ENCODE data around the gene RORB. TPM values are rescaled to one million over a fixed set of nuclear protein-coding genes. Genes with fewer than 3 reads are reported as not detected.

Gene RORB
- total RNA-seq, 2 experiments from 2014 or later, result not detected

DNA sequence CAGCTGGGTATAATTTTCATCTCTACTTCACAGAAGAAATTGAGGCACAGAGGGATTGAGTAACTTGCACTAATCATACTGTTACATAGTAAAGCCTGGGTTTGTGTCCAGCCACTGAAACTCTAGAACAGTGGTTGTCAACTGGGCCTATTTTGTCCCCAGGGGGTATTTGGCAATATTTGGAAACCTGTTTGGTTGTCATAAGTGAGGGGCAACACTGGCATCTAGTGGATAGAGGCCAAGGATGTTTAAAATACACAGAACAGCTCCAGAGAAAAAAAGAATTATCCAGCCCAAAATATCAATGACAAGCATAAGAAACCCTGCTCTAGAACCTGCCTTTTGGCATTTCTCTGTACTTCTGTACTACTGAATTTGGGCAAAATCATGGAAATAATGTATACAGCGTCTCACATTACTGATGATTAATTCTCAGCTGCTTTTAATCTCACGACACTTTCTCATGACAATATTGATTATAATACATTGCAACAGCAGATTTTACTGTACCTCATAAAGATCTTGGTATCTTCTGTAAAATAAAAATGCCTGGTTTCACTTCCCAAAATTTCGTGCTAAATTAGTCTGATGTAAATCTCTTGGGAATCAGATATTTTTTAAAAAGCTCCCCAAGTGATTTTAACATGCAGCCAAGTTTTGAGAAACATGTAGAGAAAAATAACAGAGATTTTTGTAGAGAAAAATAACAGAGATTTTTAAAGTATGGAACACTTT, 112.7 kb downstream of the RORB start:
- no peak for ATAC-seq (ENCODE audit: poor library complexity)
- H3K4me1 Mint-ChIP-seq (ENCODE audit: low read depth), result no peaks in the 10 kb centered on the region
- no peak overlapping the region for H3K27ac Mint-ChIP-seq
- Histone ChIP-seq H3K36me3 (ENCODE audit: insufficient read depth, low read length) (no peaks in the 10 kb centered on the region), H3K4me1 (ENCODE audit: insufficient read depth, low read length) (no peaks in the 10 kb centered on the region), H3K4me3 (ENCODE audit: low read length) (no peak overlapping the region), H3K9me3 (ENCODE audit: control insufficient read depth in 1 of 2, insufficient read depth in 1 of 2, low read length in 2 of 2) (no peaks in the 10 kb centered on the region), H3K27me3 (ENCODE audit: control insufficient read depth in 1 of 2, insufficient read depth in 2 of 2, low read length in 2 of 2) (no peaks in the 10 kb centered on the region), H3K27ac (ENCODE audit: low read depth in 1 of 2, low read length in 2 of 2) (no peak overlapping the region)
- CTCF ChIA-PET, result no interaction called here
- no peaks in the 10 kb centered on the region for H3K36me3 Mint-ChIP-seq (ENCODE audit: low read depth)
- H3K4me3 Mint-ChIP-seq, result no peak overlapping the region
- no peaks in the 10 kb centered on the region for H3K9me3 Mint-ChIP-seq
- peaks cover 4% of the 10 kb centered on the region for H3K27me3 Mint-ChIP-seq
- intact Hi-C loops (cut with DNase I, micrococcal nuclease), result no loop called here
- DNase-seq, result no peak
- POLR2A ChIA-PET, result no interaction called here
- TF ChIP-seq, protein P1, sequence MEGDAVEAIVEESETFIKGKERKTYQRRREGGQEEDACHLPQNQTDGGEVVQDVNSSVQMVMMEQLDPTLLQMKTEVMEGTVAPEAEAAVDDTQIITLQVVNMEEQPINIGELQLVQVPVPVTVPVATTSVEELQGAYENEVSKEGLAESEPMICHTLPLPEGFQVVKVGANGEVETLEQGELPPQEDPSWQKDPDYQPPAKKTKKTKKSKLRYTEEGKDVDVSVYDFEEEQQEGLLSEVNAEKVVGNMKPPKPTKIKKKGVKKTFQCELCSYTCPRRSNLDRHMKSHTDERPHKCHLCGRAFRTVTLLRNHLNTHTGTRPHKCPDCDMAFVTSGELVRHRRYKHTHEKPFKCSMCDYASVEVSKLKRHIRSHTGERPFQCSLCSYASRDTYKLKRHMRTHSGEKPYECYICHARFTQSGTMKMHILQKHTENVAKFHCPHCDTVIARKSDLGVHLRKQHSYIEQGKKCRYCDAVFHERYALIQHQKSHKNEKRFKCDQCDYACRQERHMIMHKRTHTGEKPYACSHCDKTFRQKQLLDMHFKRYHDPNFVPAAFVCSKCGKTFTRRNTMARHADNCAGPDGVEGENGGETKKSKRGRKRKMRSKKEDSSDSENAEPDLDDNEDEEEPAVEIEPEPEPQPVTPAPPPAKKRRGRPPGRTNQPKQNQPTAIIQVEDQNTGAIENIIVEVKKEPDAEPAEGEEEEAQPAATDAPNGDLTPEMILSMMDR (IDR thresholded peaks at IDR 0.05), result no peak

DNA sequence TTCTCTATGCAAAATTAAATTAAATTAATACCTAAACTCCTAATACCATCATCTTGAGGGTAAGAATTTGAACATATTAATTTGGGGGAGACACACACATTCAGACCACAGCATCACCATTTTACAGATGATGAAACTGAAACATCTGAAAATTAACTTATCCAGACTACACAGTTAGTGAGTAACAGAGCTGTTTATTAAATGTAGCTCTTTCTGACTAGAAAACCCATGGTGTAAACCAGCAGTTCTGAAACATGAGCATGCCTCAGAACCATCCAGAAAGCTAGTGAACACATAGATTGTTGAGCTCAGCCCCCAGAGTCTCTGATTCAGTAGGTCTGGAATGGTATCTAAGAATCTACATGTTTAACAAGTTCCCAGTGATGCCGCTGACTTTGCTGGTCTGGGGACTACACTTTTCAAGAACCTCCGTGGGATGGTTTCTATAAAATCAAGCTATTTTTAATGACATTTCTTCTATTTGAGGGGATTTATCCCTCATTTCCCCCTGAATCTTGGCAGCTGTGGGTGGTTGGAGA, 113.5 kb downstream of the RORB start:
- DNase-seq, result no peak
- H3K4me1 Mint-ChIP-seq (ENCODE audit: low read depth), result no peaks in the 10 kb centered on the region
- H3K9me3 ChIP-seq (ENCODE audit: control insufficient read depth in 1 of 2, insufficient read depth in 1 of 2, low read length in 2 of 2), result no peaks in the 10 kb centered on the region
- ChIA-PET CTCF (no interaction called here), POLR2A (no interaction called here)
- TF ChIP-seq, protein P1 (IDR thresholded peaks at IDR 0.05), result no peak
- H3K9me3 Mint-ChIP-seq, result no peaks in the 10 kb centered on the region
- H3K4me3 Mint-ChIP-seq, result no peak overlapping the region
- H3K27me3 ChIP-seq (ENCODE audit: control insufficient read depth in 1 of 2, insufficient read depth in 2 of 2, low read length in 2 of 2), result no peaks in the 10 kb centered on the region
- H3K27ac Mint-ChIP-seq, result no peak overlapping the region
- H3K27ac ChIP-seq (ENCODE audit: low read depth in 1 of 2, low read length in 2 of 2), result no peak overlapping the region
- no peak for ATAC-seq (ENCODE audit: poor library complexity)
- no peaks in the 10 kb centered on the region for H3K36me3 Mint-ChIP-seq (ENCODE audit: low read depth)
- no peak overlapping the region for H3K4me3 ChIP-seq (ENCODE audit: low read length)
- peaks cover 4% of the 10 kb centered on the region for H3K27me3 Mint-ChIP-seq
- intact Hi-C loops (cut with DNase I, micrococcal nuclease), result no loop called here
- no peaks in the 10 kb centered on the region for H3K4me1 ChIP-seq (ENCODE audit: insufficient read depth, low read length)
- no peaks in the 10 kb centered on the region for H3K36me3 ChIP-seq (ENCODE audit: insufficient read depth, low read length)

DNA sequence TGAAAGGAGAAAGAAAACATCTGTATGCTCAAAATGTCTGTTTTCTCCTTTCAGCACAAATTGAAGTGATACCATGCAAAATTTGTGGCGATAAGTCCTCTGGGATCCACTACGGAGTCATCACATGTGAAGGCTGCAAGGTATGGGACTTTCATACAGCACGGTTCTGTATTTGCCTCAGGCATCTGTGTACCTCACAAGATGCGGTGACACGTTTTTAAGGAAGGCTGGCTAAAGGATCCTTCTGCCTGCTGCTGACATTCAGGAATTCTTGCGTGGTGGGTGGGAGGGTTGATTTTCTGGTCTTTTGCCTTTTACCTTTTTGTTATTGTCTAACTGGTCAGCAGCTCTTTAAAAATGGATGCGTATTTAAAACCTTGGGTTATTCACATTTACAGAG, 133.1 kb downstream of the RORB start:
- ATAC-seq (ENCODE audit: poor library complexity), result no peak

More for the DNA sequence above, 133.1 kb downstream of the RORB start:
- Mint-ChIP-seq H3K36me3 (ENCODE audit: low read depth) (no peaks in the 10 kb centered on the region), H3K27me3 (peaks cover 14% of the 10 kb centered on the region), H3K9me3 (no peaks in the 10 kb centered on the region), H3K4me3 (no peak overlapping the region), H3K27ac (no peak overlapping the region), H3K4me1 (ENCODE audit: low read depth) (no peaks in the 10 kb centered on the region)
- ChIA-PET CTCF (no interaction called here), POLR2A (no interaction called here)
- no peaks in the 10 kb centered on the region for H3K36me3 ChIP-seq (ENCODE audit: insufficient read depth, low read length)
- H3K27me3 ChIP-seq (ENCODE audit: control insufficient read depth in 1 of 2, insufficient read depth in 2 of 2, low read length in 2 of 2), result no peaks in the 10 kb centered on the region
- DNase-seq, result no peak
- intact Hi-C loops (cut with DNase I, micrococcal nuclease), result no loop called here
- H3K4me1 ChIP-seq (ENCODE audit: insufficient read depth, low read length), result no peaks in the 10 kb centered on the region
- no peak overlapping the region for H3K27ac ChIP-seq (ENCODE audit: low read depth in 1 of 2, low read length in 2 of 2)
- H3K4me3 ChIP-seq (ENCODE audit: low read length), result no peak overlapping the region
- no peaks in the 10 kb centered on the region for H3K9me3 ChIP-seq (ENCODE audit: control insufficient read depth in 1 of 2, insufficient read depth in 1 of 2, low read length in 2 of 2)
- TF ChIP-seq, protein P1 (IDR thresholded peaks at IDR 0.05), result no peak

All from CD4-positive, alpha-beta T cell (primary cell).